ENCODE measurements around the gene FAM98B. TPM values are rescaled to one million over a fixed set of nuclear protein-coding genes. Genes with fewer than 3 reads are reported as not detected.

Gene FAM98B
- total RNA-seq, 1 donor from 2014 or later, result 16.8 TPM

- DNase-seq (no peak), ATAC-seq (no peak)
- H3K4me3 ChIP-seq, result no peak overlapping the region
- H3K4me1 ChIP-seq, result no peaks in the 10 kb centered on the region
- no peaks in the 10 kb centered on the region for H3K36me3 ChIP-seq
- H3K27me3 ChIP-seq (ENCODE audit: low read depth), result no peaks in the 10 kb centered on the region
- no peak overlapping the region for H3K27ac ChIP-seq
- no peak for TF ChIP-seq CTCF (IDR thresholded peaks at IDR 0.05)
- intact Hi-C loops (cut with DNase I), result no loop called here
- no peaks in the 10 kb centered on the region for H3K9me3 ChIP-seq
Observed at GRCh38 chr15:38522922-38523321, 69.0 kb downstream of the FAM98B start.

GRCh38 chr15:38524156-38524555 lies 70.2 kb downstream of the FAM98B start:
- H3K36me3 ChIP-seq, result no peaks in the 10 kb centered on the region
- TF ChIP-seq CTCF (IDR thresholded peaks at IDR 0.05), result no peak
- no peaks in the 10 kb centered on the region for H3K9me3 ChIP-seq
- no peaks in the 10 kb centered on the region for H3K4me1 ChIP-seq
- H3K4me3 ChIP-seq, result no peak overlapping the region
- intact Hi-C loops (cut with DNase I), result no loop called here
- H3K27me3 ChIP-seq (ENCODE audit: low read depth), result no peaks in the 10 kb centered on the region
- ATAC-seq (no peak), DNase-seq (no peak)
- H3K27ac ChIP-seq, result no peak overlapping the region

- H3K27ac ChIP-seq, result no peak overlapping the region
- TF ChIP-seq CTCF (IDR thresholded peaks at IDR 0.05), result no peak
- intact Hi-C loops (cut with DNase I), result no loop called here
- H3K4me3 ChIP-seq, result no peak overlapping the region
- H3K36me3 ChIP-seq, result no peaks in the 10 kb centered on the region
- ATAC-seq (no peak), DNase-seq (no peak)
- H3K9me3 ChIP-seq, result no peaks in the 10 kb centered on the region
- no peaks in the 10 kb centered on the region for H3K27me3 ChIP-seq (ENCODE audit: low read depth)
- H3K4me1 ChIP-seq, result no peaks in the 10 kb centered on the region
Observed at GRCh38 chr15:38525489-38525888, 71.6 kb downstream of the FAM98B start.

- no peak overlapping the region for H3K27ac ChIP-seq
- H3K9me3 ChIP-seq, result no peaks in the 10 kb centered on the region
- DNase-seq (no peak), ATAC-seq (no peak)
- no peak for TF ChIP-seq CTCF (IDR thresholded peaks at IDR 0.05)
- intact Hi-C loops (cut with DNase I), result no loop called here
- no peak overlapping the region for H3K4me3 ChIP-seq
- H3K36me3 ChIP-seq, result no peaks in the 10 kb centered on the region
- no peaks in the 10 kb centered on the region for H3K4me1 ChIP-seq
- H3K27me3 ChIP-seq (ENCODE audit: low read depth), result no peaks in the 10 kb centered on the region
Observed at GRCh38 chr15:38526158-38526557, 72.2 kb downstream of the FAM98B start.

- intact Hi-C loops (cut with DNase I), result no loop called here
- Histone ChIP-seq H3K4me1 (no peaks in the 10 kb centered on the region), H3K9me3 (no peaks in the 10 kb centered on the region), H3K36me3 (no peaks in the 10 kb centered on the region), H3K27me3 (ENCODE audit: low read depth) (no peaks in the 10 kb centered on the region), H3K4me3 (no peak overlapping the region), H3K27ac (no peak overlapping the region)
- no peak for TF ChIP-seq CTCF (IDR thresholded peaks at IDR 0.05)
- no peak for ATAC-seq
- DNase-seq, result no peak
Observed at GRCh38 chr15:38528294-38528693, 74.4 kb downstream of the FAM98B start.

- TF ChIP-seq CTCF (IDR thresholded peaks at IDR 0.05), result no peak
- intact Hi-C loops (cut with DNase I), result no loop called here
- ATAC-seq (no peak), DNase-seq (no peak)
- no peak overlapping the region for H3K27ac ChIP-seq
- H3K9me3 ChIP-seq, result no peaks in the 10 kb centered on the region
- no peaks in the 10 kb centered on the region for H3K36me3 ChIP-seq
- H3K27me3 ChIP-seq (ENCODE audit: low read depth), result no peaks in the 10 kb centered on the region
- H3K4me1 ChIP-seq, result no peaks in the 10 kb centered on the region
- H3K4me3 ChIP-seq, result no peak overlapping the region
Observed at GRCh38 chr15:38530113-38530512, 76.2 kb downstream of the FAM98B start.

All from lower lobe of right lung (tissue), 2 donors.